IPS-11a (cell line): ENCODE results near the gene NCAPD2.
A peak's percentile ranks its signal among the peaks of the same experiment; 100 is the strongest.

ENCODE experiments used
- H3K4me3 ChIP-seq: one replicate; pipeline ENCODE4 v1.5.1; 2013; ENCODE audit warnings: low read depth, low read length, control low read depth

Gene NCAPD2

GRCh38 chr12:6493497-6494257 is at the start of gene NCAPD2:
Gene NCAPD2, plus strand, starts transcription at chr12:6494102. Its CDS starts 997 bp downstream, at chr12:6495099.
- H3K4me3 ChIP-seq, result peak within 1 kb of the TSS; percentile 84

- no peak within 1 kb of the TSS for H3K4me3 ChIP-seq
These were observed 48.9 kb upstream of the NCAPD2 start, which contains the start of gene CD27 for GRCh38 chr12:6444704-6445688. Gene CD27, plus strand, starts transcription at chr12:6444955. Its CDS starts 141 bp downstream, at chr12:6445096.

GRCh38 chr12:6450091-6450868 is 43.6 kb upstream of the NCAPD2 start:
- H3K4me3 ChIP-seq, result no peak overlapping the region

- no peak overlapping the region for H3K4me3 ChIP-seq
These were observed 43.0 kb upstream of the NCAPD2 start for GRCh38 chr12:6450869-6451347.

GRCh38 chr12:6451348-6452244 is 42.3 kb upstream of the NCAPD2 start, which contains the start of gene TAPBPL:
Gene TAPBPL, plus strand, starts transcription at chr12:6452042. Its CDS starts 207 bp downstream, at chr12:6452249.
- peak within 1 kb of the TSS; percentile 4 for H3K4me3 ChIP-seq

GRCh38 chr12:6452245-6452943 is 41.5 kb upstream of the NCAPD2 start:
- H3K4me3 ChIP-seq, result peak overlapping the region; percentile 4

- H3K4me3 ChIP-seq, result no peak overlapping the region
These were observed 40.8 kb upstream of the NCAPD2 start for GRCh38 chr12:6452944-6453630.

- H3K4me3 ChIP-seq, result no peak overlapping the region
These were observed 36.5 kb upstream of the NCAPD2 start for GRCh38 chr12:6457220-6457945.

GRCh38 chr12:6458281-6459003 is 35.5 kb upstream of the NCAPD2 start:
- H3K4me3 ChIP-seq, result no peak overlapping the region

GRCh38 chr12:6459004-6459337 is 34.9 kb upstream of the NCAPD2 start:
- no peak overlapping the region for H3K4me3 ChIP-seq

- no peak overlapping the region for H3K4me3 ChIP-seq
These were observed 33.0 kb upstream of the NCAPD2 start for GRCh38 chr12:6460751-6461371.

GRCh38 chr12:6461401-6462233 is 32.3 kb upstream of the NCAPD2 start:
- H3K4me3 ChIP-seq, result no peak overlapping the region

GRCh38 chr12:6462234-6462995 is 31.5 kb upstream of the NCAPD2 start:
- H3K4me3 ChIP-seq, result no peak overlapping the region

- no peak overlapping the region for H3K4me3 ChIP-seq
These were observed 30.7 kb upstream of the NCAPD2 start for GRCh38 chr12:6463216-6463615.

GRCh38 chr12:6463858-6464257 is 30.0 kb upstream of the NCAPD2 start:
- H3K4me3 ChIP-seq, result no peak overlapping the region
